Endothelial cell of umbilical vein (primary cell): ENCODE results near the gene PRDM2. TPM values are rescaled to one million over a fixed set of nuclear protein-coding genes. Genes with fewer than 3 reads are reported as not detected.

Experiments used
- BruUV-seq: library from RNA; stranded (reverse); fragments of 400-500 nt; replicated peaks from 2 replicates; lab custom pipeline; 2021; lab: Mats Ljungman, UMichigan
- CTCF ChIA-PET: fragments of 300-600, 350-600 bp; sonication (Branson Sonifier 250); formaldehyde crosslinking; loops from one replicate; lab custom pipeline; 2021; ENCODE audit warnings: antibody characterized with exemption, inconsistent platforms; lab: Charles Lee
- POLR2A ChIA-PET: fragments of 300-600, 350-600 bp; sonication (Branson Sonifier 250); formaldehyde crosslinking; loops from one replicate; lab custom pipeline; 2021; ENCODE audit warnings: antibody characterized with exemption, inconsistent platforms; lab: Charles Lee
- DNase-seq: peaks from one replicate; pipeline ENCODE4 v3.0.0-alpha.2; 2011; ENCODE audit warnings: low read depth, low spot score
- FAIRE-seq: peaks from 2 replicates; lab custom pipeline; 2011; peaks lifted over from hg19 to GRCh38; lab: Jason Lieb, UNC
- H2AFZ ChIP-seq: 2 replicates; pipeline ENCODE4 v1.6.0; 2012; ENCODE audit warnings: low read depth, low read length, control low read depth, inconsistent platforms
- H3K27ac ChIP-seq: 2 replicates; pipeline ENCODE4 v1.5.1; 2011; ENCODE audit warnings: low read depth, mild to moderate bottlenecking, control low read depth, low read length, moderate library complexity; ENCODE audit not compliant: insufficient read depth
- H3K27me3 ChIP-seq, 2 experiments: 2 replicates each; pipeline versions ENCODE4 v1.6.0 to v1.6.1; 2011; ENCODE audit warnings: low read length in 2 of 2, mixed read lengths in 1 of 2; ENCODE audit not compliant: control insufficient read depth in 2 of 2, insufficient read depth in 2 of 2
- H3K36me3 ChIP-seq, 2 experiments: 2 replicates in 1 of 2; 3 replicates in 1 of 2; pipeline ENCODE4 v1.5.1; 2011; ENCODE audit warnings: low read length in 2 of 2, mild to moderate bottlenecking in 1 of 2, moderate library complexity in 1 of 2; ENCODE audit not compliant: control insufficient read depth in 2 of 2, insufficient read depth in 2 of 2; ENCODE audit errors: extremely low read depth in 1 of 2
- H3K4me1 ChIP-seq: 3 replicates; pipeline ENCODE4 v1.5.1; 2011; ENCODE audit warnings: mild to moderate bottlenecking, low read length; ENCODE audit not compliant: control insufficient read depth, insufficient read depth; ENCODE audit errors: extremely low read depth
- H3K4me2 ChIP-seq: 2 replicates; pipeline ENCODE4 v1.6.1; 2011; ENCODE audit warnings: low read length, control low read depth, mixed read lengths; ENCODE audit not compliant: insufficient read depth
- H3K4me3 ChIP-seq, 3 experiments: fragments of 200-600 bp in 1 of 3; sonication (generic), shearing (Covaris generic) in 1 of 3; replicated peaks in 1 of 3; 2 replicates each; pipeline ENCODE4 v1.5.1; 2011 to 2016; ENCODE audit warnings: control low read depth in 3 of 3, low read length in 3 of 3, mild to moderate bottlenecking in 2 of 3, inconsistent platforms in 1 of 3, low read depth in 1 of 3, moderate library complexity in 1 of 3; ENCODE audit not compliant: insufficient read depth in 1 of 3
- H3K79me2 ChIP-seq: 2 replicates; pipeline ENCODE4 v1.6.0; 2012; ENCODE audit warnings: low read length, inconsistent platforms; ENCODE audit not compliant: control insufficient read depth, insufficient read depth
- H3K9ac ChIP-seq: replicated peaks from 2 replicates; pipeline ENCODE3; 2011; ENCODE audit warnings: low read length, control low read depth; ENCODE audit not compliant: insufficient read depth; ENCODE audit errors: extremely low read depth
- H3K9me1 ChIP-seq: replicated peaks from 3 replicates; pipeline ENCODE4 v1.6.0; 2011; ENCODE audit warnings: mild to moderate bottlenecking, low read length; ENCODE audit not compliant: control insufficient read depth, insufficient read depth; ENCODE audit errors: extremely low read depth
- H3K9me3 ChIP-seq: replicated peaks from 2 replicates; pipeline ENCODE4 v1.5.1; 2012; ENCODE audit warnings: low read length, inconsistent platforms; ENCODE audit not compliant: control insufficient read depth, insufficient read depth
- H4K20me1 ChIP-seq: replicated peaks from 2 replicates; pipeline ENCODE3; 2011; ENCODE audit warnings: mild to moderate bottlenecking, low read length; ENCODE audit not compliant: control insufficient read depth, insufficient read depth; ENCODE audit errors: extremely low read depth
- CTCF ChIP-seq, 2 donors: IDR thresholded peaks; 1 replicate in 1 of 2; 2 replicates in 1 of 2; pipeline ENCODE4 v1.5.1; 2011; ENCODE audit warnings: low read length in 2 of 2, mild to moderate bottlenecking in 2 of 2, moderate library complexity in 2 of 2, control low read depth in 1 of 2, inconsistent platforms in 1 of 2, low read depth in 1 of 2; ENCODE audit not compliant: insufficient read depth in 1 of 2; ENCODE audit errors: extremely low read depth in 1 of 2
- EZH2 ChIP-seq: IDR thresholded peaks from 2 replicates; pipeline ENCODE4 v1.6.1; 2012; ENCODE audit warnings: borderline replicate concordance, low read depth, mild to moderate bottlenecking, moderate library complexity, low read length, inconsistent platforms; ENCODE audit not compliant: severe bottlenecking
- FOS ChIP-seq: IDR thresholded peaks from 2 replicates; pipeline ENCODE4 v1.6.1; 2011; ENCODE audit warnings: mild to moderate bottlenecking, low read length, moderate library complexity, borderline replicate concordance; ENCODE audit not compliant: insufficient read depth
- GATA2 ChIP-seq: IDR thresholded peaks from 2 replicates; pipeline ENCODE4 v1.7.0; 2011; ENCODE audit warnings: low read depth, mild to moderate bottlenecking, moderate library complexity, mixed read lengths, low read length; ENCODE audit not compliant: insufficient read length, insufficient read depth
- JUN ChIP-seq: IDR thresholded peaks from 2 replicates; pipeline ENCODE4 v1.6.1; 2011; ENCODE audit warnings: borderline replicate concordance, low read depth; ENCODE audit not compliant: insufficient read length, insufficient read depth
- MAX ChIP-seq: IDR thresholded peaks from 2 replicates; pipeline ENCODE4 v1.6.1; 2011; ENCODE audit not compliant: insufficient read depth, insufficient read length
- MYC ChIP-seq: IDR thresholded peaks from one replicate; pipeline ENCODE4 v1.6.1; 2011; ENCODE audit warnings: mild to moderate bottlenecking, low read depth, low read length
- POLR2A ChIP-seq: IDR thresholded peaks from 2 replicates; pipeline ENCODE4 v1.6.1; 2012; ENCODE audit warnings: low read depth, mild to moderate bottlenecking, control low read depth, low read length
- POLR2AphosphoS5 ChIP-seq: IDR thresholded peaks from 2 replicates; pipeline ENCODE4 v1.6.1; 2012; ENCODE audit warnings: low read depth, mild to moderate bottlenecking, control low read depth, low read length, moderate library complexity; ENCODE audit not compliant: insufficient read depth
- dilution Hi-C: fragments of 300-500 bp; cut with MboI; formaldehyde crosslinking; loops from one replicate; pipeline ENCODE4 v1.15.0; 2019; ENCODE audit warnings: low sequenced_read_pairs; ENCODE audit not compliant: extremely low pct_ligation_motif_present
- intact Hi-C: fragments of 100-400 bp; cut with micrococcal nuclease; formaldehyde crosslinking; loops from one replicate; pipeline ENCODE4 v1.10.0; 2022
- polyA plus RNA-seq, 4 experiments: library from polyadenylated mRNA; depleted of rRNA in 3 of 4; stranded (reverse) in 3 of 4; unstranded in 1 of 4; fragments of >200 nt; gene quantifications; 2 replicates each; pipeline versions ENCODE4 v1.2.1 to v1.2.3, GENCODE V29; 2011 to 2012; ENCODE audit warnings: missing spikeins in 1 of 4
- total RNA-seq: library from RNA; stranded (reverse); gene quantifications from 2 replicates; pipeline ENCODE4 v1.2.3, GENCODE V29; 2021

Gene PRDM2
- total and polyA plus RNA-seq, 2 donors (not counting 3 experiments of a cell fraction or from before 2014, with no cell fraction given): 11.3 to 35.7 TPM

- no peaks in the 10 kb centered on the region for H3K4me1 ChIP-seq
- no peaks in the 10 kb centered on the region for H3K36me3 ChIP-seq
- BruUV-seq: no TSS peak
- no peak overlapping the region for H3K9ac ChIP-seq
- H3K9me1 ChIP-seq: no peaks in the 10 kb centered on the region
- no peaks in the 10 kb centered on the region for H3K9me3 ChIP-seq
- FAIRE-seq (no peak), DNase-seq (no peak)
- H2AFZ ChIP-seq: no peak overlapping the region
- POLR2A ChIA-PET: no interaction called here
- H3K4me3 ChIP-seq: no peak overlapping the region
- H3K4me2 ChIP-seq: no peak overlapping the region
- dilution Hi-C loops (no loop called here), intact Hi-C loops (no loop called here)
- no peaks in the 10 kb centered on the region for H4K20me1 ChIP-seq
- no peaks in the 10 kb centered on the region for H3K79me2 ChIP-seq
- CTCF ChIA-PET: interaction anchor here (1.0 kb wide), 1 partner anchor 45 kb away, joined by 3 read pairs; no protein-coding TSS in a partner anchor
- H3K27me3 ChIP-seq: no peaks in the 10 kb centered on the region
- TF ChIP-seq MAX: no peak
- TF ChIP-seq POLR2AphosphoS5: no peak
- TF ChIP-seq CTCF (IDR thresholded peaks at IDR 0.05; ENCODE audit: extremely low read depth in 1 of 2, insufficient read depth in 1 of 2, low read depth in 1 of 2, low read length in 2 of 2): no peak
- TF ChIP-seq MYC: no peak
- TF ChIP-seq JUN: no peak
- TF ChIP-seq EZH2: no peak
- TF ChIP-seq GATA2: no peak
- no peak for TF ChIP-seq POLR2A
- TF ChIP-seq FOS: no peak
- no peak overlapping the region for H3K27ac ChIP-seq
These were observed 101.9 kb downstream of the PRDM2 start for GRCh38 chr1:13801655-13802486.
